IPS-NIHi7 (cell line): ENCODE results near the gene IL18BP.

ENCODE experiments used
- DNase-seq: peaks from one replicate; pipeline ENCODE4 v3.0.0; 2012; ENCODE audit warnings: mixed read lengths; ENCODE audit errors: extremely low spot score

IL18BP gene

DNA sequence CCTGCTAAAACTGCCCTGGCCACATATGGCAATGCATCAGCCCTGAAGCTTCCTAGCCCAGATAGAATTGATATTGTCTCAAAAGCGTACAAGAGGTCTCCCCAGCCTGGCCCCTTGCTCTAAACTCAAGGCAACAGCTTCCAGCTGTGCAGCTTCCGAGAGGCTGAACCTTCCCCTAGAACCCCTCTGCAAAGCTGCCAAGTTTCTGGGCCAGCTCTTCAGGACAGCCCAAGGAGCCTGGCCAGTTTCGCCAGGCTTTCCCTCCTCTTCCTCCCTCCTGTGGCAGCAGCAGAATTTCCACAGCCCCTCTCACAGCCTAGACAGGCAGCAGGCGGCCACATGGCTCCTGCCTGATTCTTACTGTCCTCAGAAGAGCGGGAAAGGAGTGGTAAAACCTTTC, 47.1 kb downstream of the IL18BP start:
- DNase-seq, result no peak

DNA sequence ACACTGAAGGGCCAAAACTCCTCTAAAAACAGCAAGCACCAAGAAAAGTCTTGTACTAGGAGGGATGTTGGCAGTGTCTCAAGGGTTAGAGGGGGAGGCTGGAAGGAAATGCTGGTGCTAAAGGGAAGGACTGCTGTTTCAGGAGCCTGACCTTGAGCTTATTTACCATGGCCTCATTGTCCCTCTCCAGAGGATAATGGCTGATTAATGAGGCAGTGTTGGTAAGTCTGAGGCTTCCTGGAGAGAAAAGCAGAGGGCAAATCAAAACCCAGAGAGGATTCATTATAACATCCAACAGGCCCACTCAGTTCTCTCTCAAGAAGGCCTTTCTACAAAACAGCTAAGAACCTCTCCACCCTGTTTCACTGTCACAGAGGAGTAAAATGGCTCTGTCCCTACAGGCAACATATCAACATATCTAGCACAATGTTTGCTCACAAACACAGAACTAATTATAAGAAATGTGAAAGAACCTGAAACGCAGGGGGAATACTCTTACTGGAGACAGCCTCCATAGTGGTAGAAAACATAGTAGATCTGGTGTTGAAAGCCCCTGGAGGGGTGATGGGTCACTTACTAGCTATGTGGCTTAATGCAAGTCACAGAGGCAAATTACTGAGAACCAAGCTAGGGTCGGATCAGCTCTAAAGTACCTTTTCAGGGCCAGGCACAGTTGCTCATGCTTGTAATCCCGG, 50.2 kb downstream of the IL18BP start:
- no peak for DNase-seq
